GM19023 (cell line): Measurements from ENCODE around the gene TTLL8.

Source experiments
- ATAC-seq: cut with Tn5 transposase; IDR thresholded peaks from one replicate; pipeline ENCODE4 v1.9.1; 2021; ENCODE audit warnings: mild to moderate bottlenecking, moderate library complexity; ENCODE audit not compliant: unreplicated experiment

The TTLL8 gene

GRCh38 chr22:50062509-50063135 lies 4.5 kb upstream of the TTLL8 start:
- no peak for ATAC-seq

GRCh38 chr22:50061824-50062355 lies 3.8 kb upstream of the TTLL8 start:
- no peak for ATAC-seq

- ATAC-seq, result no peak
These were observed 3.2 kb upstream of the TTLL8 start for GRCh38 chr22:50061141-50061823.

GRCh38 chr22:50060441-50061140 lies 2.5 kb upstream of the TTLL8 start:
- no peak for ATAC-seq

- no peak for ATAC-seq
These were observed 1.8 kb upstream of the TTLL8 start for GRCh38 chr22:50059881-50060262.

- no peak for ATAC-seq
These were observed 1.1 kb upstream of the TTLL8 start for GRCh38 chr22:50058906-50059880.

- ATAC-seq, result no peak
These were observed 629 bp downstream of the TTLL8 start for GRCh38 chr22:50057278-50058060.

GRCh38 chr22:50056214-50056972 lies 1.7 kb downstream of the TTLL8 start:
- no peak for ATAC-seq

GRCh38 chr22:50053861-50054260 lies 4.2 kb downstream of the TTLL8 start:
- ATAC-seq, result no peak

GRCh38 chr22:50051930-50052329 lies 6.2 kb downstream of the TTLL8 start:
- ATAC-seq, result no peak

- no peak for ATAC-seq
These were observed 8.6 kb downstream of the TTLL8 start for GRCh38 chr22:50049299-50050195.

- ATAC-seq, result no peak
These were observed 9.3 kb downstream of the TTLL8 start for GRCh38 chr22:50048836-50049235.

GRCh38 chr22:50048061-50048765 lies 9.9 kb downstream of the TTLL8 start:
- no peak for ATAC-seq

GRCh38 chr22:50047346-50047745 lies 10.8 kb downstream of the TTLL8 start:
- ATAC-seq, result no peak

- no peak for ATAC-seq
These were observed 11.4 kb downstream of the TTLL8 start for GRCh38 chr22:50046481-50047245.

- ATAC-seq, result no peak
These were observed 12.1 kb downstream of the TTLL8 start for GRCh38 chr22:50046019-50046415.
